Activated CD4-positive, alpha-beta T cell treated with anti-CD3 and anti-CD28 coated beads, Interleukin-10, Interleukin-2, amounts not matched to agents 100 ng/mL and 50 ng/mL, durations not matched to agents 16 hours and 8 hours (primary cell): Measurements from ENCODE around the gene TENM4.
"Not testable (repeated sequence)": the region's sequence is repeated elsewhere in the genome, so short reads cannot be mapped to it uniquely, and the experiment has no call there.

ENCODE experiments used
- DNase-seq: peaks from one replicate; pipeline ENCODE4 v3.0.0-alpha.2; 2020

Gene TENM4

DNA sequence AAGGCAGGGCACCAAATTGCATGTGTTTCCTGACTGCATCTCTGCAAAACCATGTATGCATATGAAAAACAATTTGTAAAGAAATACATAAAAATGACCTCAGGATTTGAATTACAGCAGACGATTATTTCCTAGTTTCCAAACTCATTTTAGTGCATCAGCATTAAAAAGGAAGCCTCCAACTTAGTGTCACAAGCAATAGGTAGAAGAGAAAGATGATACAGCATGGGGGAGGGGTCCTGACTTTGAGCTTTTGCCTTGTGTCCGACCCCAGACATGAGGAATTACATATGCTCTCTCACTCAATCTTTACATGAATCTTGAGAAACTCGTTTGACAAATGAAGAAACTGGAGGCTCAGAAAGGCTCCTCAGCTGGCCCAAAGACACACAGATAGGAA, 571.5 kb downstream of the TENM4 start:
- DNase-seq: no peak

DNA sequence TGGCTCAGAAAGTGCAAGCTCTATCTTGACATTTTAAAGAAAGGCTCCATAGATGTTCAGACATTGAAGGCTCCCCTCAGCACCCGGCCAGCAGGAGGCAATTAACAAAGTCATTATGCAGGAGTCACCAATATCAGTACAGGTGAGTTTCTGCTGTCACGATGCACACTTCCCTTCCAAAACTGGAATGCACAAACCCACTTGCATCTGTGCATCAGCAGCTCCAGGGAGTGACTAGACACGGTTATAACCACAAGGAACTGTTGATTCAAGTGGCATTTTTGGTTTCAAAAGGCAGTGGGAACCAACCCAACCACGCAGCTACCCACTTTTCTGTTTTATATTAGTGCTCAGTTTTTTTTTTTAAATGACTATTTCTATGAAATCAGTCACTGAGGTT, 572.3 kb downstream of the TENM4 start:
- DNase-seq: no peak

DNA sequence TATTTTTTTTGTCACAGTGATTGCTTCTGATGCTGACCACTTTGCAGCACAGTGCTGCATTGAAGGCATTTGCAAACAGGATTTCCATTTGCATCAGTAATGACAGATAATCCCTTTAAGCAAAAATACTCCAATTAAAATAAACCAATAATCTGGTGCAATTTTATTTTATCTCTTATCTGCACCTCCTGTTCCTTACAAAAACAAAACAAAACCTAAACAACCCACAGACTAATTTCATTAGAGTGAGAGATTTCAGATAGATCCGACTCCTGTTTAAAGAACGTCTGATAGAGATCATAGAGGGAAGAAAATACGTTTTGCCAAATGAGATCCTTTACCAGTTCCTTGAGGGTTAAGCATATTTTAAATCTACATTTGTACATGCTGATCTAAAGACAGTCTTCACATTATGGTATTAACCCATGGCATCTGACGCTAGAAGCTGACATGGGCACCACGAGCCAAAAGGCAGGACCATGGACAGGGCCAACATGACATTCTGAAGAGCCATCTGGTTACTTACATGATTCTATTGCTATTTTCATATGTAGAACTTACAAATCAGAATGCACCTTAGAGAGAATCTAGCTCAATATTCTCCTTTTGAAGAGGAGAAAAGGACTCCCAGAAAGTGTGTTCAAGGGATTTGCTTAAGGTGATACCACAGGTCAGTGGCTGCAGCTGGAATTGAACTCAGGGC, 580.0 kb downstream of the TENM4 start:
- DNase-seq: no peak

DNA sequence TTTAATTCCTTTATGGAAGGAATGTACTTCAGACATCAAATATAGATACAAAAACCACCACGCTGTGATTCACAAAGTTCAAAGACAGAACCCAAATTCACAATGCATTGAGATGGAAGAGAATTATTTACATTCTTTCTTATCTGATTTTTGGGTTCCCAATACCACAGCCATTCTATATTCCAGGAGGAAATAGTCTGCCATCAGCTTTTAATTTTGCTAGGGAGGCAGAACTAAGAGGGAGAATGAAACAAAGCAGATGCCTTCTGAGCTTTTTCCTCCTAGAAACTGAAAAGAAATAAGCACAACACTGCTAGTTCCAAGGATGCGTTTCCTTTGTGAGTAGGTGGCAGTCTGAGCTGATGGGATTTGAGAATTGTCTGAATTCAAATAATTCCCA, 583.1 kb downstream of the TENM4 start:
- no peak for DNase-seq

DNA sequence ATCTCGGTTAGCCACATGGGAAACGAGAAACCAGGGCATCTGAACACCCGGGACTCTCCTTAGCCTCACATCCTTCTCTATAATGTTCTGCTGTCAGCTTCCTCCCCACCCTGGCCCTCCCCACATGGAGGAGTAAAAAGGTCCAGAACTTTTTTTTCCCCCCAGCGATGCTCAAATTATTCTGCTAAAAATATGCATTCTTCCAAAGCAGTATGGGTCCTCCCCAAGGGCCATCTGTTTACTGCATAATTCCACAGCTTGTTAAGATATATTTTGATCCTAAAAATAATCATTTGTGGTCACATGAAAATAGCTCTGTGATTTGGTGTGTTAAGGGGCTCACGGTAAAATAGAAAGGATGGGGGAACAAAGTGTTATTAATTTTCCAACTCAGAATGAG, 584.6 kb downstream of the TENM4 start:
- no peak for DNase-seq

DNA sequence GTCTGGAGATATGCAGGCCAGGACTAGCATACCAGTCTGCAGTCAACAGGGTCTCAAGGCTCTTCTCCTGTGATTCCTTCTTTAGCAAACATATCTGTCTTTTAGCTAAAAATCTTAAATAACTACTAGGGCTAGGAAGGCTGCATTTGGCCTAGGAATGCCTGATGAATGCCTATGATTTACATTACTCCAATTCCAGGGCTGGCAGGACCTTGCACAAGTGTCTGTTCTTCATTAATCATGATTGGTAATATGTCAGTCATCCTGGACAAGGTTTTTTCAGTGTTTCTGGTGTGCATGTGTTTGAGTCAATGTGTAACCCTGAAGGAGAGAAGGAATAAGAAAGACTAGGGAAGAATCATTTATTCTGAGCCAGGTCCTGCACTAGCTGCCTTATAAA, 585.7 kb downstream of the TENM4 start:
- DNase-seq: no peak

DNA sequence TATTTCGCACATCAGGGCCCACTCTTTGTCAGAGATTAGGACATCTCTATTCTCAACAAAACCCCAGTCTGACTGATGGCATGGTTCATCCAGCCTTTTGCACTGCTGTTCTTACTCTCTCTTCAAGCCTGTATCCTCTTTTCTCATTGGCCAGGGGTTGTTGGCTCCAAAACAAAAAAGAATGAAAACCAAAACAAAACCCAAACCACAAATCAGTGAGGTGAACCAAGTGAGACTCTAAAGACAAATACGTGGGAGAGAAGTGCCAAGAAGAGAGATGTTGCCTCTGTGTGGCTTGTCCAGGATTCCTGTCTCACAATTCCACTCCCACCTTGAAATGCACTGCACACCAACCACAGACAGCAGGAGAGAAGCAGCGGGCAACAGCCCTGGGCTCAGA, 587.3 kb downstream of the TENM4 start:
- no peak for DNase-seq

DNA sequence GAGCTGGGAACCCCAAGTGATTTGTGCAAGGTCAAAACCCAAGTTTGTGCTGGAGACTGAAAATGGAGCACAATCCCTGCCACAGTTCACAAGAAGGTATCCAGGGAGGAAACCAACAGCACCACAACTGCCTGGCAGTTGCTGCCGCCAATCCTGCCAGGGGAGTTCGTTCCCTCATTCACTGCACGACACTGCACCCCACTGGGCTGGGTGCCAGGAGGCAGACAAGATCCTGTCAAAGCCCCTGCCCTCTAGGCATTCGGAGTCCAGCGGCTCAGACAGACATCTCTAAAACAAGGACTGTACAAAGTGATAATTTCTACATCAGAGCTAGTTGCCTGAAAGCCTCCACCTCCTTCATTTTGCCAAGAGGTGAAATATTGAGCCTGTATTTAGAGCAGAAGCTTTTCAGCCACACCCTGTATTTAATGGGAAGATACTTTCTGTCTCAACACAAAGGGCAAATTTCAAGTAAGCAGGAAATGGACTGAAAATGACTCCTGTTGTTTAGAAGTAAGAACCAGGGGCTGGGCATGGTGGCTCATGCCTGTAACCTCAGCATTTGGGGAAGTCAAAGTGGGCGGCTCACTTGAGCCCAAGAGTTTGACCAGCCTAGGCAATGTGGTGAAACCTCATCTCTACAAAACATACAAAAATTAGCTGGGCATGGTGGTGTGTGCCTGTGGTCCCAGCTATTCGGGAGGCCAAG, 588.8 kb downstream of the TENM4 start:
- DNase-seq: no peak

DNA sequence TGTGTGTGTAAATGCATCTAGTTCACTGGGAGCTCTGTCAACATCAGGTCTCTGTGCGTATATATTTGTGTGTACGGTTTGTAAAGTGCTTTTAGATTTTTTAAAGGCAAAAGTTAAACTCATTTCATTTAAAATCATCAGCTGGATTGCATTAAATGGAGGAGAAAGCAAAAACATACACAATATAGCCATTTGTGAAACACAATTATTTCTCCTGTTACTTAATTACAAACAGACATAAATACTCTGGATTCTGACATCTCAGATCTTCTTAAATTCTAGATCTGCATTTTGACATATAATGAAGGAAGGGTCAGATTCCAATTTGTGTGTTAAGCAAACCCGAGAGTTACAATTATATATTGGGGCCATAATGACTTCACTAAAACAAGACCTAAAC, 590.8 kb downstream of the TENM4 start:
- no peak for DNase-seq

DNA sequence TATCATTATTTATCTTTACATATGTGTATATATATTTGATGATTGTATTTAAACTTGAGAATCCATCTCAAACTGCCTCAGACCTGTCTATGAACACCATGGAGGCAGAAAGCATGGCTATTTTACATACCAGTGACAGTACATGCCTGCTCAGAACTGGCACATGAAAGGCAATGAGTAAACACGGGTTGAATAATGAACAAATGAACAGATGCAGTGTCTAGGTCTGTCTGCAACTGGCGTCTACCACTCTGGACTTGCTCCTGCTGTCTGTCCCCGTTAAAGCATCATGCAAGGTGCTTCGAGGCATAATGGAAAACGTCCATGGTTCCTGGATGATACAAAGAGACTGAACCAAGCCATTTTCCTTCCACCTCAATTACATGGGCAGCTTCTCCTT, 594.6 kb downstream of the TENM4 start:
- no peak for DNase-seq

DNA sequence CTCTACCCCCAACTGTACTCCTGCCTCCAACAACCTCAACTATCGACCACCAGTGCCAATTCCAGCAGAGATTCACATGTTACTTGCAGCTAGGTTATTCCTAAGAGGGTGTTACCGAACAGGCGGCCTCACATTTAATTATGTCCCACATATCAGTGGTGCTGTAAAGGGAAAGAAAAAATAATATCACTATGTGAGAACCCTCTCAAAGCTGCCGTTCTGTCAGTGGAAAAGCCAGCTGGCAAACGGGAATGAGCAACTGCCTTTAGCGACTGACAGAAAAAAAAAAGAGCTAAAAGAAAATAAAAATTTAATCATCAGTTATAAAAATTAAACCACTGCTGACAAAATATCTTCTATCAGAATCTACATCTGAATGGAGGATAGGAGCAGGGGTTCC, 595.3 kb downstream of the TENM4 start:
- no peak for DNase-seq

DNA sequence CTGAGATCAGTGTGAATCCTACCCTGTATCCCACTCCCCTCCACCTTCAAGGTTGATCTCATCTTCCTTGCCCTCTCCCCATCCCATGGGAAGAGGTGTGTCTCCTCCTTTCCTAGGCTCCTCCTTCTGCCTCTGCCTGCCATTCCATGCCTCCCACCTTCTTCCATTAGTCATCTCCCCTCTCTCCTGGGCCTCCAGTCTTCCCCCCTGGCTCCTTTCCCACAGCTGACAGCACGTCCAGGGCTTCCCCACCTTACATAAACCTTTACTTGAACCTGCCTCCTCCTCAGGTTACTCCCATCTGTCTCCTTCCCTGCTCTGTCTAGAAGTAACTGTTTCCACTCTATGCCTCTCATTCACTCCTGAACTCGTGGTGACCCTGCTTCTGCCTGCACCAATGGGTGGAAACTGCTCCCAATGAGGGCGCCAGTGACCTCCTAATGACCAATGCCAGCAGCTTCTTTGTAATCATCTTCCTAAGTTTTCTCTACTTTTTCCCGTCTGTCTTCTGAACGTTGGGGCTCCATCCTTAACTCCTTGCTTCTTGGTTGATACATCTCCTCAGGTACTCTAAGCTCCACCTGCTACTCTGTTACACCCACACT, 599.3 kb downstream of the TENM4 start:
- DNase-seq: no peak

DNA sequence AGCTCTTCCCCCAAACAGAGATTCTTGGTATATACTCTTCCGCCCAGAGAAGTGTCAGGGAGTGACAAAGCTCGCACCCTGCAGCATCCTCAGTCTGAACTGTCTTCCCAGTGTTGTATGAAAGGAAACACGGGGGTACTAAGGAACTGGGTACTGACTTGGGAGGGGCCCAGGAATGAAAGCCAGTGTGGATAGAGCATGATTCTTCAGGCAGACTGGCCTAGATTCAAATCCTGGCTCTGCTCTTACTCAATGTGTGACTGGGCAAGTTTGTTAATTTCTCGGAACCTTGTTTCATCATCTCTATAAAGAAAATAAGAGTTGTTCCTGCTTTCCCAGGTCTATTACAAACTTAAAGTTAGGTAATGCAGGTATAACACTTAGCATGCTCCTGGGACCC, 600.2 kb downstream of the TENM4 start:
- no peak for DNase-seq

DNA sequence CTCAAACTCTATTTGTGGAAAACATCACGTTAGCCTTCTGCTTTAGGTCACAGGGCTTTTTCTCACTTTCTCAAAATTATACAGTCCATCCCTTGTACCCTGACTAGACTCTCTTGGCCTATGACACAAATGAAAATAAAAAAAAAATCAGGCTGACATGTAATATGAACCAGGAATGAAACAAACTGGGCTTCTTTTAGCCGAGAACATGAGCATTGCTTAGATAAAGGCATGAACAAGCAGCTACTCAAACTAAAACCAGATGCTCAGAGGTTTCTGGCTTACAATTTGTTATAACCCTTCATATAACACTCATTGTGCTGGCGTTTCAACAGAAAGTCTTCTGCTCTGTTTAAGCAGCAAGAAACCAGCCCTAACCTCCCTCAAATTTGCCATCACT, 600.6 kb downstream of the TENM4 start:
- no peak for DNase-seq

DNA sequence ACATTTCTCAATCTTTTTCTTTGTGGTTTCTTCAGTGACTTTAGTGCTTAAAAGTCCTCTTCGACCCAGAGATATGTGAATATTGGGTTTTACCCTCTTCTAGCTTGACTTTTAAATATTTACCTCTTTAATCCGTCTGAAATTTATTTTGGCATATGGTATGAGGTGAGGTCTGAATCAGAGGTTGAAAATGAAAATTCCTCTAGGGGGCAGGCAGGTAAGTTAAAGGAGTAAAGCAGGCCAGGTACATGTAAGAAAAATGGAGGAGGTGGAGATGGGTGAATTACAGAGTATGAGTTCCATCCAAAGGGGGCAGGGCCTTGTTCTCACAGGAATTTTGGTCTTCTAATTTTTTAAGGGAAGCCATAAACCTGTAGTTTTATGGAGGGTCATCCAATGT, 602.4 kb downstream of the TENM4 start:
- DNase-seq: no peak

DNA sequence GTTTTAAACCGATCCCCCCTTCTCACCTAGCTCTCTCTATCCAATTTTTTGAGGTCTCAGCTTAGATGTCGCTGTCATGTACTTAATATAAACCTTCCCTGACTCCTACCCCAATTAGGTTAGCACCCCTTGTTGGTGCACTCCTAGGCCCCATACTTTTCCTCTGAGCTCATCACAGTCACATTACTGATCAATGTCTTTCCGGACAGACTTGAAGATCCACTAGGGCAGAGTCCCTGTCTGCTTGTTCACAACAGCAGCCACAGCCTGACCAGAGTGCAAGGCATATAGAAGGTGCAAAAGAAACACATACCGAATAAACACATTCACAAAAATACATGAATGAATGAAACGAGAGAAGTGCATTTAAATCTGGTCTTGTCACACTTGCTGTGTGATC, 605.2 kb downstream of the TENM4 start:
- no peak for DNase-seq

DNA sequence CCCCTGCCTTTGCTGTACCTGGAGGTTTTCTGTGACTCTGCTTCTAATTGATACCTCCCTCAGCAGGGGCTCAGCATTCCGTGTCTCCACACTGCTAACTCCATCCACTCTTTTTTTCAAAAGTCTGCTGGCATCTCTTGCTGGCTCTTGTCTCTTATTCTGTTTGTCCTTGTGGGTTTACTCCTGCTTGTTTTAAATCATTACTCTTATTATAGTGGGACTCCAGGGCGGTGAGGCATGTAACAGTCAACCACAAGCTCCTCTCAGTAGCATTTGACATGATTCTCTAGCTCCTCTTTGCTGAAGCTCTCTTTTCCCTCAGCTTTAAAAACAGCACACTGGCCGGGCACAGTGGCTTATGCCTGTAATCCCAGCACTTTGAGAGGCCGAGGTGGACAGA, 605.9 kb downstream of the TENM4 start:
- DNase-seq: no peak

DNA sequence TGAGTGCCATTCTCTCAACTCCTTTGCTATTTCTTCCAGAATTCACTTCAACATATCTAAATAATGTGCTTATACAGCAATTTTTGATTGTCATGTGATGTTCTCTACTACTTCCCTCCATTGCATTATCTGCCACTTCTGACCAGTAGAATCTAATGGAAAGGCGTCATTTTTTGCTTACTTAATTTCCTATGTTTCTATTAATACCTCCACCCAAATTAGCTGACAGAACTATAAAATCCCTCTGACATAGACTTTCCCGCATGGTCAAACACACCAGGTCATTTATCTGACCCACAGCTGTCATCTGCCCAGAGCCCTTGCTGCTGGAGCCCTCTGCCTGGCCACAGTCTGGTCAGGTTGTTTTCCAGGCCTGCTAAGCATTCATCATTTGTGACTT, 607.6 kb downstream of the TENM4 start:
- no peak for DNase-seq

DNA sequence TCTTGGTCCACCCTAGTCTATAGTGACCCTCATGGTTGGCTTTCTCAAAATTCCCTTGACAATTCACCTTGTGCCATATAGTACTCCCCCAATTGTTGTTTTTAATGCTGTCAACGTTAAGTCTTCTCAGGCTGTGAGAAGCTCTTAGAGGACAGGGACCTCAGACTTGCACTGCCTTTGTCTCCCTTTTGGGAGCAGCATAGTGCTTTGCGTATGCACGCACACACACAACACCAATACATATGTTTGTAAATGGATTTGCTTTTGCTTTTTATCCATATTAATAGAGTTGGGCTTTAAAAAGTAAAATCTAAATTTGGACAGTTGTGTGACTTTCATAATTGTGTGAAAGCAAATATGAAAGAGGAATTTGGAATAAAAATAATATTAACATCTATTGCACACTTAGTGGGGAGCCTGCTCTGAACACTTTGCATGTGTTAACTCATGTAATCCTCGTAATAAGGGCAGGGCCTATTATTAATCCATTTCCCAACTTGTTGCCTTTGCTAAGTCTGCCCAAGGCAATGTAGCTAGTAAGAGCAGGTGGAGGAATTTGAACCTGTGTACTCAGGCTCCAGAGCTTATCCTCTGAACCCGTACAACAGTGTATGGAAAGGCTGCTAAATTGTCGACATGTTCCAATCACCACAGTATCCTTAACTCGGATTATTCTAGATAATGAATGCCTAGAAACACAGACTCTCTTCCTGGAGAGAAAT, 608.4 kb downstream of the TENM4 start:
- no peak for DNase-seq

DNA sequence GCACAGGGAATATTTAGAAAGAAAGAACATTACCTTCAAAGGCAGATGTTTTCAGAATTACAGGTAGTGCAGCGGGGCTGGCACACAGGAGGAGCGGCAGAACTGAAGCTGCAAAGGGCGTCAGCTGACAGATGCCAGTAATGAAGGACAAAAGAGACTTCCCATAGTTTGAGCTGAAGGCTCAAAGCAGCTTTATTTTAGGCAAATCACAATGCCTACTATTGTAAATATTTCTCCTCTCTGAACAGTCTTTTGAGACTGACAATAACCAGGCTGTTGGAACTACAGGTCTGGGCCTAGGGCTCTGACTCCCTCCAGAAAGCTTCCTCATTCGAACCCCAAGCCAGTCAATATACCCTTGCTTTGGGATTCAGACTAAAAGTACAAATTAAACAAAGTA, 609.3 kb downstream of the TENM4 start:
- no peak for DNase-seq

DNA sequence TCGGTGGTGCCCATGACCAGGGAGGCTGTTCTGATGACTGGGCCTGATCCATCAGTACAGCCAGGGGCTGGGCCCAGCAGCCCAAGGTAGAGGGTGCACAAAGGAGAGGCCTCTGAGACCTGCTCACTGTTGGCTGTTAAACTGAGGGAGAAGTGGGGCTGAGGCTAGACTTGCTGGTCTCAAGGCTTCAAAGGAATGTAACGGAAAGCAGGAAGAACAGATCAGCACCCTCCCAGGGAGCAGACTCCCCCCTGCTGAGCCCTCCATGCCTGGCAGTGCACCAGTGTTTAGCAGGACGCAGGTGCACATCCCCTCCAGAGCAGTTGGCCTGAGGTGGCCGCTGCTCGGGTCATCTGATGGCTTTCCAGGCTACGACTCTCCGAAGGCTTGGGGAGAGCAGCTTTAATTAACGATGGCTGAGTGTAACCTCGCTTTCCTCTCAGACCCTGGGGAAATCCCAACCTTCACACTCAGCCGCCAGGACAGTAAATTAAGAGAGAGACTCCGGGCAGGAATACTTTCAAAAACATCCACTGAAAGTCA, 610.5 kb downstream of the TENM4 start:
- DNase-seq: no peak

DNA sequence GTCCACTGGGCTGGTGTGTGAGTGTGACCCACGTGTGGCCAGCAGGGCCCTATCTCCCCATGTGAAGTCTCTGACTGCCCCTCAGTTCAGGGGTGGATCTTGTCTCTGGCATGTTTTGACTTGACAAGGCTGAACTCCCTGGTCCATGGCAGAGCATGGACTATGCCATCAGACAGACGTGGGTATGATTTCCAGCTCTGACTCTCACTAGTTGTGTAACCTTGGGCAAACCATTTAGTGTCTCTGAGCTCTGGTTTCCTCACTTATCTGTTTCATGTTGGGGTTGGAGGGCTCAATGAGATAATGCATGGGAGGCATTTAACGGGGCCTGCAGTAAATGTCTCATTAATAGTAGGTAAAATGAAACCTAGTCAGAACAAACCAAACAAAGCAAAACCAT, 611.7 kb downstream of the TENM4 start:
- no peak for DNase-seq

DNA sequence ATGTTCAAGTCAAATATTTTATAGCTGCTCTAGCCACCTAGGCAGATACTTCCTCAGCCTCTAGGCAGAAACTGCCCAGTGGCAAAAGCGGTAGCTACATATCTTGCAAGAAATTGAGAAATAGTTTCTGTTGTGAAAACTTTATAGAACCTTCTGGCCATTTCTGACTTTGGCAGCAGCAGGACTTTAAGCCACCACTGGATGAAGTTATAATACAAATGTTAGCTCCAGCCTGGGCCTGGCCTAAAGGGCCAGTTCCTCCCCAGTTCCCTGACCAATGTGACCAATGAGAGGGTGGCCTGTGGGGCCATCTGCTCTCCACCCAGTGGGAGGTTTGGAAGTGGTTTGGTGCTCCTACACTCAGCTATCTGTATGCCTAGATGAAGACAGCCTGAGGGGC, 612.2 kb downstream of the TENM4 start:
- DNase-seq: no peak

DNA sequence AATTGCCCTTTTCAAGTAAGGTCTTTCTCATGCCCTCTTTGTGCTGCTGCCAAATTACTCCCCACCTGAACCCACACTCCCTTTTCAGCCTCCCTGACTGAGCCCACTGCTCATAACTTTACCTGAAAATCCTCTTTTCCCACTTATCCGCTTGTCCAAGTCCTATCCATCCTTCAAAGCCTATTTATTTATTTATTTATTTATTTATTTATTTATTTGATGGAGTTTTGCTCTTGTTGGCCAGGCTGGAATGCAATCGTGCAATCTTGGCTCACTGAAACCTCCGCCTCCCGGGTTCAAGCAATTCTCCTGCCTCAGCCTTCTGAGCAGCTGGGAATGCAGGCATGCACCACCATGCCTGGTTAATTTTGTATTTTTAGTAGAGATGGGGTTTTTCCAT, 613.5 kb downstream of the TENM4 start:
- not testable (repeated sequence) for DNase-seq
